ENCODE measurements around the gene BANF2.

DNA sequence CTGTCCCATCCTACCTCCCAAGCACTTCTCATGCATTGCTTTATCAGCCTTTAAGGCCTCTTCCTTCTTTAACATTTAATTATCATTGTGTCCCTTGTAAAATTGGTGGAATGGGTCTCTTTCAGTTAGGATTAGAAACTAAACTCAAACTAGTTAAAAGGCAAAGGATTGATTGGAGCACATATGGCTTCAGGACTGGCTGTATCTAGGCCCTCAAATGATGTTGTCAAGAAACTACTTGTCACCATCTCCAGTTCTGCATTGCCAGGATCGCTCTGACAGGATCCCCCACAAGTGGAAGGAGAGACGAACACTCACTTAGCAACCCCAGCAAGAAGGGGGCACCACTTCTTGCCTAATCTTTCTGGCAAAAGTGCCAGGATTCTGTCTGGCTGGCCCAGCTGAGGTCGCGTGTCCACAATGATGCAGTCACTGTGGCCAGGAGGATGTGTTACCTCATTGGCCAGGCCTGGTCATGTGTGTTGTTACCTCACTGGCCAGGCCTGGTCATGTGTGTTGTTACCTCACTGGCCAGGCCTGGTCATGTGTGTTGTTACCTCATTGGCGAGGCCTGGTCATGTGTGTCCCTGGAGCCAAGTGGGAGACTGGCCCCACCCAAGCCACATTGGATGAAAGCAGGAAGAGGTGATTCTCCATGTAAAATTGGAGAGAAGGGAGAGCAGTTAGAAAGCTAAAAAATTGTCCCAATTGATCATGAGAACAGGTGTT, 5.0 kb downstream of the BANF2 start:
- TF ChIP-seq, protein P1, sequence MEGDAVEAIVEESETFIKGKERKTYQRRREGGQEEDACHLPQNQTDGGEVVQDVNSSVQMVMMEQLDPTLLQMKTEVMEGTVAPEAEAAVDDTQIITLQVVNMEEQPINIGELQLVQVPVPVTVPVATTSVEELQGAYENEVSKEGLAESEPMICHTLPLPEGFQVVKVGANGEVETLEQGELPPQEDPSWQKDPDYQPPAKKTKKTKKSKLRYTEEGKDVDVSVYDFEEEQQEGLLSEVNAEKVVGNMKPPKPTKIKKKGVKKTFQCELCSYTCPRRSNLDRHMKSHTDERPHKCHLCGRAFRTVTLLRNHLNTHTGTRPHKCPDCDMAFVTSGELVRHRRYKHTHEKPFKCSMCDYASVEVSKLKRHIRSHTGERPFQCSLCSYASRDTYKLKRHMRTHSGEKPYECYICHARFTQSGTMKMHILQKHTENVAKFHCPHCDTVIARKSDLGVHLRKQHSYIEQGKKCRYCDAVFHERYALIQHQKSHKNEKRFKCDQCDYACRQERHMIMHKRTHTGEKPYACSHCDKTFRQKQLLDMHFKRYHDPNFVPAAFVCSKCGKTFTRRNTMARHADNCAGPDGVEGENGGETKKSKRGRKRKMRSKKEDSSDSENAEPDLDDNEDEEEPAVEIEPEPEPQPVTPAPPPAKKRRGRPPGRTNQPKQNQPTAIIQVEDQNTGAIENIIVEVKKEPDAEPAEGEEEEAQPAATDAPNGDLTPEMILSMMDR (IDR thresholded peaks at IDR 0.05 in 2 of 3, conservative IDR thresholded peaks at IDR 0.05 in 1 of 3; ENCODE audit: borderline replicate concordance in 1 of 3, insufficient read depth in 1 of 3, low read depth in 2 of 3, low read length in 2 of 3): no peak
- no peak for TF ChIP-seq YY1 (IDR thresholded peaks at IDR 0.05; ENCODE audit: extremely low read depth, insufficient replicate concordance, low read depth, low read length)
- no peak for TF ChIP-seq POLR2AphosphoS5 (IDR thresholded peaks at IDR 0.05; ENCODE audit: low read depth, low read length)
- TF ChIP-seq, protein P2, sequence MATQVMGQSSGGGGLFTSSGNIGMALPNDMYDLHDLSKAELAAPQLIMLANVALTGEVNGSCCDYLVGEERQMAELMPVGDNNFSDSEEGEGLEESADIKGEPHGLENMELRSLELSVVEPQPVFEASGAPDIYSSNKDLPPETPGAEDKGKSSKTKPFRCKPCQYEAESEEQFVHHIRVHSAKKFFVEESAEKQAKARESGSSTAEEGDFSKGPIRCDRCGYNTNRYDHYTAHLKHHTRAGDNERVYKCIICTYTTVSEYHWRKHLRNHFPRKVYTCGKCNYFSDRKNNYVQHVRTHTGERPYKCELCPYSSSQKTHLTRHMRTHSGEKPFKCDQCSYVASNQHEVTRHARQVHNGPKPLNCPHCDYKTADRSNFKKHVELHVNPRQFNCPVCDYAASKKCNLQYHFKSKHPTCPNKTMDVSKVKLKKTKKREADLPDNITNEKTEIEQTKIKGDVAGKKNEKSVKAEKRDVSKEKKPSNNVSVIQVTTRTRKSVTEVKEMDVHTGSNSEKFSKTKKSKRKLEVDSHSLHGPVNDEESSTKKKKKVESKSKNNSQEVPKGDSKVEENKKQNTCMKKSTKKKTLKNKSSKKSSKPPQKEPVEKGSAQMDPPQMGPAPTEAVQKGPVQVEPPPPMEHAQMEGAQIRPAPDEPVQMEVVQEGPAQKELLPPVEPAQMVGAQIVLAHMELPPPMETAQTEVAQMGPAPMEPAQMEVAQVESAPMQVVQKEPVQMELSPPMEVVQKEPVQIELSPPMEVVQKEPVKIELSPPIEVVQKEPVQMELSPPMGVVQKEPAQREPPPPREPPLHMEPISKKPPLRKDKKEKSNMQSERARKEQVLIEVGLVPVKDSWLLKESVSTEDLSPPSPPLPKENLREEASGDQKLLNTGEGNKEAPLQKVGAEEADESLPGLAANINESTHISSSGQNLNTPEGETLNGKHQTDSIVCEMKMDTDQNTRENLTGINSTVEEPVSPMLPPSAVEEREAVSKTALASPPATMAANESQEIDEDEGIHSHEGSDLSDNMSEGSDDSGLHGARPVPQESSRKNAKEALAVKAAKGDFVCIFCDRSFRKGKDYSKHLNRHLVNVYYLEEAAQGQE (IDR thresholded peaks at IDR 0.05; ENCODE audit: low read depth): no peak
- no peak for TF ChIP-seq EZH2 (IDR thresholded peaks at IDR 0.05)
- TF ChIP-seq, protein P3, sequence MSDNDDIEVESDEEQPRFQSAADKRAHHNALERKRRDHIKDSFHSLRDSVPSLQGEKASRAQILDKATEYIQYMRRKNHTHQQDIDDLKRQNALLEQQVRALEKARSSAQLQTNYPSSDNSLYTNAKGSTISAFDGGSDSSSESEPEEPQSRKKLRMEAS (IDR thresholded peaks at IDR 0.05): no peak
- no peak for TF ChIP-seq RAD21 (IDR thresholded peaks at IDR 0.05; ENCODE audit: low read depth)
- no peak for TF ChIP-seq EZH2phosphoT487 (IDR thresholded peaks at IDR 0.05; ENCODE audit: borderline replicate concordance)

Measured in HCT116 (cell line).